Suprapubic skin (tissue), 3 donors: ENCODE results near the gene RTL10.

Source experiments
- CTCF ChIP-seq, 2 donors: fragments of 200-600 bp in 1 of 2; fragments of 450-650 bp in 1 of 2; sonication (generic) in 1 of 2; IDR thresholded peaks; one replicate each; pipeline ENCODE4 v1.5.1; 2016 to 2019; ENCODE audit warnings: antibody characterized with exemption in 2 of 2, mild to moderate bottlenecking in 1 of 2, moderate library complexity in 1 of 2
- POLR2AphosphoS5 ChIP-seq, 3 donors: sonication (generic); formaldehyde crosslinking; IDR thresholded peaks; one replicate each; pipeline ENCODE4 v1.6.1; 2017; ENCODE audit warnings: antibody characterized with exemption in 3 of 3

- no peak for TF ChIP-seq POLR2AphosphoS5 (IDR thresholded peaks at IDR 0.05)
- no peak for TF ChIP-seq CTCF (IDR thresholded peaks at IDR 0.05)
Observed at GRCh38 chr22:19893363-19893762, 38.7 kb upstream of the RTL10 start.
